GM03348 (cell line): Measurements from ENCODE around the gene TYSND1.
"Not testable (repeated sequence)": the region's sequence is repeated elsewhere in the genome, so short reads cannot be mapped to it uniquely, and the experiment has no call there.

Experiments
- DNase-seq: peaks from one replicate; pipeline ENCODE4 v3.0.0; 2012; ENCODE audit warnings: low spot score

The TYSND1 gene

GRCh38 chr10:70163448-70163847, 16.9 kb upstream of the TYSND1 start:
- DNase-seq: no peak

DNA sequence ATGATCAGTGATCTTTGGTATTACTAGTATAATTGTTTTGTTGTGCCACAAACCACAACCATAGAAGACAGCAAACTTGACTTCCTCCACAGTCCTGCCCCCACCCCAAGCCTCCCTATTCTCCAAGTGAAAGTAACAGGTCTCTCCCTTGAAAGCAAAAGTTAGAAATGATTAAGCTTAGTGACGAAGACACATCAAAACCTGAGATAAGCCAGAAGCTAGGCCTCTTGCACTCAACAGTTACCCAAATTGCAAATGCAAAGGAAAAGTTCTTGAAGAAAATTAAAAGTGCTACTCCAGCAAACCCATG, 16.3 kb upstream of the TYSND1 start:
- DNase-seq: no peak

GRCh38 chr10:70162151-70162891, 15.8 kb upstream of the TYSND1 start:
- DNase-seq: no peak

- no peak for DNase-seq
Observed at GRCh38 chr10:70160798-70161197, 14.3 kb upstream of the TYSND1 start.

DNA sequence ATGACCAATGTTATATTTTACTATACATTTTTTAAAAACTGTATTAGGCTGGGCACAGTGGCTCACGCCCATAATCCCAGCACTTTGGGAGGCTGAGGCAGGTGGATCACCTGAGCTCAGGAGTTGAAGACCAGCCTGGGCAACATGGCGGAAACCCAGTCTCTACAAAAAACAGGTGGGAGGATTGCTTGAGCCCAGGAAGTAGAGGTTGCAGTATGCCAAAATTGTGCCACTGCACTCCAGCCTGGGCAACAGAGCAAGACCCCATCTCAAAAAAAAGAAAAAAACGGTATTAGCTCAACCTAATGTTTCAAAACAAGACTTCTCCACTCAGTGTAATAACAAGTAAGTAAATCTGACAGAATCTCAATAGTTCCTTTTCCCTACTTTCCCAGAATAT, 12.9 kb upstream of the TYSND1 start:
- not testable (repeated sequence) for DNase-seq

GRCh38 chr10:70158113-70158512, 11.6 kb upstream of the TYSND1 start:
- no peak for DNase-seq

DNA sequence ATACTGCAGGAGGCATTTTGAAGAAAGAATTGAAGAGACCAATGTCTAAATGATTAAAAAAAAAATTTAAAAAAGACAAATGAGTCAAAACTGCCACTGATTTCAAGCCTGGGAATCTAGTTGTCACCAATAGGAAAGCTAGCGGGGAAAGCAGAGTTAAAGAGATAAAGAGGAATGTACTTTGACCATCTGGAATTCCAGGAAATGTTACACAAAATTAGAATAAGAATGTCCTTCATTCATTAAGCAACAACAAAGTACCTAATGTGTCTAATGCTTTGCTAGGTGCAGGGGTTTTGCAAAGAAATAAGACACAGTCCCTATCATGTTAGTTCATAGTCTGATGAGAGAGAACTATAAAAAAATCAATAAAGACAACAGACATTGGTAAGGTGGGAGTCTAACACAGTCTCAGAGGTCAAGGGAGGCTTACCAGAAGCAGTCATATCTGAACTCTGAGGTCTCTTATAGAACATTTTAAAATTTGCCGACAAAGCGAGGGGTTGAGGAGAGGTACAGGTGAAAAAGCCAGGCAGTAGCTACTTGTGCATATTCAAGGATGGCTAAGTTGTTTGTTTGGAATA, 8.8 kb upstream of the TYSND1 start:
- DNase-seq: no peak

DNA sequence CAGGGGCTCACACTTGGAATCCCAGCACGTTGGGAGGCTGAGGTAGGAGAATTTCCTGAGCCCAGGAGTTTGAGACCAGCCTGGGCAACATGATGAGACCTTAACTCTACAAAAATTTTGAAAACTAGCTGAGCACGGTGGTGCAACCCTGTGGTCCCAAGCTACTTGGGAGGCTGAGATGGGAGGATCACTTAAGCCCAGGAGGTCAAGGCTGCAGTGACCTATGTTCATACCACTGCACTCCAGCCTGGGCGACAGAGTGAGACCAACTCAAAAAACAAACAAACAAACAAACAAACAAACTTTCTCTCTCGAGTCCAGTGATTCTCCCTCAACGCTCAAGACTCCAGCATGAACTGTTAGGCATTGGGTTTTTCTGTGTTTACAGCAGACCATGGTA, 2.0 kb upstream of the TYSND1 start:
- no peak for DNase-seq

- DNase-seq: no peak
Observed at GRCh38 chr10:70147259-70147625, 742 bp upstream of the TYSND1 start.

DNA sequence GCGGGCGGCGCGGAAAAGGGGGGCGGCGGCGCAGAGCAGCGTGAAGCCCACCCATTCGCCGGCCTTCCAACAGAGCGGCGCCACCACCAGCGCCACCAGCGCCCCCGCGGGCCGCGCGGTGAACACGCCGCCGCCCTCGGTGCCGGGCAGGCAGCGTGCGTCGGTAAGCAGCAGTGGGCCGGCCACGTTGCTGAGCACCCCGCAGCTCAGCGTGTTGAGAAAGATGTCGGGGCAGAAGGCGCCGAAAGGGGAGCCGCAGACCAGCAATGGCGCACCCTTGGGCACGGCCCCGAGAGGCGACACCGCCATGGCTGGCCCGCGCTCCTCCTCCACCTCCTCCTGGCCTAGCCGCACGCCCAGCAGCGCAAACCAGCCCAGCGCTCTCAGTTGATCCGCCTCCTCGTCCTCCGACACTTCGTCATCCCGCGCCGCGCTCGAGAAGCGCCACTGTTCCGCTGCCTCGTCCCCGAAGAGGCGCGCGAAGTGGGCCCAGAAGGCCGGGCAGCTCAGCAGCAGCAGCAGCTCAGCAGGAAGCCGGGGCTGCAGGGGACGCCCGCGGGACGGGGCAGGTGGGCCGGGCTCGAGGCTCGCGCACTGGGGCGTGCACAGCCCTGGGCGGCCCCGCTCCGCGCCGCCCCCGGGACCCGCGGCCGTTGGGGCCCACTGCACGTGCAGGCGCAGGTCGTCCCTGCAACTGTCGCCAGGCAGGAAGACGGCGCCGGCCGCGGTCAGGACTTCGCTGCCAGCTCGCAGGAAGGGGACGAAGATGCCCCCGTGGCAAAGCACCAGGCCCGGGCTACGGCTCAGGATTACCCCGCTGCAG, 623 bp downstream of the TYSND1 start:
- DNase-seq: peak; percentile 77

- no peak for DNase-seq
Observed at GRCh38 chr10:70145166-70145665, 1.3 kb downstream of the TYSND1 start.

DNA sequence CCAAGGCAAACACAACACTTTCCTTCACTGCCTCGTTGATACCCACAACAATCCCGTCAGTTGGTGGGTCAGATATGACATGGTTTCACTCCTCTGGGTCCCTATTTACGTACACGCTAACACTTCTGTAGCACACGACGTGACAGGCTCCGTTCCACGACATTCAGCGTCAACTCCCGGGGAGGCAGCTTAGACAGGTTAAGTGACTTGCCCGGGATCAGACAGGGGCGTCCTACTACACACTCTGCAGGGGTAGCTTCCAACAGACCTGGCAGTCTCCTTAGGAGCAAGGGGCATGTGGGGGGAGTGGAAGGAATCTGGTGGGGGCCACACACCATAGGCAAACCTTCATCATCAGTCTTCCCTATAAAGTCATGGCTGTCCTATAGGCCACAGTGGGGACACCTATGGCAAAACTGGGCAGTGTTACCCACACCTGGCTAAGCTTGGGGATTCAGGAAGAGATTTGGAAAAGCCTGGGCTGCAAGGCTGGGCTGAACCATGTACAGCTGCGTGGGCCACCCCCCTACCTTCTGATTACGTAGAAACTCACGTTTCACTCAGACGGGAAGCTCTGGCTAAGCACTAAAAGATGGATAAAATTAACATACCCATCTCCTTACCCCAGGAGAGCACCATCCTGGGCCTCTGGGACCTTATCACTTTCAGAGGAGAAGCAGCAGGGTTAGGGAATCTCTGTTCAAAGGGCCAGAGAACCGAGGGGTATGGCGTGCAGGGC, 2.0 kb downstream of the TYSND1 start:
- DNase-seq: no peak

DNA sequence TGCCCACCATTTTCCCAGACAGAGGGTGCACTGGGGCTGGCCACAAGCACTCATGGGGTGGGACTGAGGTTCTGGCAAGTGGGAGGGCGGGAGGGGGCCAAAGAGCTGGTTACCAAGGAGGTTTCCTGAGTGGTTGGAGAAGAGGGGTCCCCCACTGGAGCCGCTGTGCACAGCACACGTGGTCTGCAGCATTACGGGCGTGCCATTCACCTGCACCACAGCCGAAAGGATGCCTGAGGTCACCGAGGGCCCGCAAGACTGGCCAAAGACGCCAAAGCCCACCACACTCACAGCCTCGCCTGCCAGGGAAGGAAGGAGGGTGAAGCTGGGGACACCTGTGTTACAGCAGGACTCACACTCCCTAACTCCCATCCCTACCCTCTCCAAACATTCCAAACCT, 3.9 kb downstream of the TYSND1 start:
- DNase-seq: no peak

DNA sequence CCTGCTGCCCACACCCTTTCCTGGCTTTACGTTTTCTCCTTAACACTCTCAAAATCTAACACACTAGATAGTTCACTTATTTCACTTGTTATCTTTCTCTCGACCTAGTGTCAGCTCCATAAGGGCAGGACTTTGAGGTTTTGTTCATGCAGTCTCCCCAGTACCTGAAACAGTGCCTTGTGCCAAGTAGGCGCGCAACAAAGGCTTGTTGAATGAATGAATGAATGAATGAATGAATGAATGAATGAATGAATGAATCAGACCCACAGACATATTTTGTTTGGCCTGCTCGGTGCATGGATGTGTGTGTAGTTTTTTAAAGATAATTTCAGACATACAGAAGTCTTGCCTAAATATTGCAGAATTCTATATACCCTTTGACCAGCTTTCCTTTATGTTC, 6.2 kb downstream of the TYSND1 start:
- DNase-seq: no peak

GRCh38 chr10:70139997-70140250, 6.6 kb downstream of the TYSND1 start:
- DNase-seq: no peak

- DNase-seq: no peak
Observed at GRCh38 chr10:70139151-70139996, 7.1 kb downstream of the TYSND1 start.

DNA sequence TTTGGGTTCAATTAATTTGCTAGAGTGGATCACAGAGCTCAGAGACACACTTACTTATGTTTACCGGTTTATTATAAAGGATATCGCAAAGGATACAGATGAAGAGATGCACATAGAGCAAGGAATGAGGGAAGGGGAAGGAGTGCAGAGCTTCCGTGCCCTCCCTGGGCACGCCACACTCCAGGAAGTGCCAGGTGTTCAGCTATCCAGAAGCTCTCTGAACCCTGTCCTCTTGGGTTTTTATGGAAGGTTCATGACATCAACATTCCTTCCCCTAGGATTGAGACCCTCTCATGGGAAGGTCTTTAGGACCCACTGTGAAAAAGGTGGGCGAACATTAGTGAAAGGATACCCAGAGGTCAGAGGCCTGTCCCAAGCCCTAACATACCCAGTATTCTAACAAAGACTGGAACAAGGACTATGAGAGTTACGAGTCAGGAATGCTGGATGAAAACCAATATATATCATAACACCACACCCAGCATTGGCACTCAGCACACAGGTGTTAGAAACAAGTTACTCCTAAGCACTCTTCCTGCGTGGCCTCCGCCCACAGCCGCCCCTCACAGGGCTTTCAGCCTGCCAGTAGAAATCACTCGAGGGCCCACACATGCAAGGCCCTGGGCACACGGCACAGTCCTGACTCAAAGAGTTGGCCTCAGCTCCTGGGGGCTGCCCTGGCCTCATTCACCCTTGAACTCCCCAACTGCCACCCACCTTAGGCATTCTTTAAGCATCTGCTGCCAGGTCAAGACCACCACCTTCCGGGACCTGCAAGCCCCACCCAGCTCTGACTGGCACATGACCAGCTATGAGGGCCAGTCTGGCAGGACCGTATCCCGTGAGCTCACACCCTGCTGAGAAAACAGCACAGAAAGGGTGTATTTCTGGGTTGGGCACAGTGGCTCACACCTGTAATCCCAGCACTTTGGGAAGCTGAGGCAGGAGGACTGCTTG, 8.3 kb downstream of the TYSND1 start:
- no peak for DNase-seq

DNA sequence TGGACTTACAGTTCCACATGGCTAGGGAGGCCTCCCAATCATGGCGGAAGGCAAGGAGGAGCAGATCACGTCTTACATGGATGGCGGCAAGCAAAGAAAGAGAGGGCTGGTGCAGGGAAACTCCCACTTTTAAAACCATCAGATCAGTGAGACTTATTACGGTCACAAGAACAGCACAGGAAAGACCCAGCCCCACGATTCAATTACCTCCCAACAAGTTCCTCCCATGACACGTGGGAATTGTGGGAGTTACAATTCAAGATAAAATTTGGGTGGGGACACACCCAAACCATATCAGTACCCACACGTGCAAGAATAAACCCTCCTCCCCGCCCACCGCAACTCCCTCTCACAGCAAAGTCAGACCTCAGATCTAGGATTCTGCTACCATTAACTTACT, 9.4 kb downstream of the TYSND1 start:
- no peak for DNase-seq

- no peak for DNase-seq
Observed at GRCh38 chr10:70135684-70136083, 10.8 kb downstream of the TYSND1 start.

- no peak for DNase-seq
Observed at GRCh38 chr10:70135046-70135445, 11.5 kb downstream of the TYSND1 start.
